ENCODE results near the gene AHNAK2.
A peak's percentile ranks its signal among the peaks of the same experiment; 100 is the strongest.

Gene AHNAK2

GRCh38 chr14:104980611-104981531 is 2.7 kb upstream of the AHNAK2 start:
- TF ChIP-seq CTCF (IDR thresholded peaks at IDR 0.05; ENCODE audit: insufficient read depth, low read length, missing control alignments): no peak
- POLR2A ChIA-PET: no interaction called here
- DNase-seq (ENCODE audit: low read depth, low spot score): no peak
- no peak overlapping the region for H3K4me3 ChIP-seq (ENCODE audit: low read depth, low read length)
- CTCF ChIA-PET: interaction anchor here (1.3 to 2.8 kb wide), 3 partner anchors 40 to 64 kb away, joined by 3 to 12 read pairs (median 3); no protein-coding TSS in a partner anchor

- CTCF ChIA-PET: interaction anchor here (1.3 to 2.3 kb wide), 3 partner anchors 10 to 66 kb away, joined by 4 to 18 read pairs (median 5); no protein-coding TSS in a partner anchor
- no peak overlapping the region for H3K4me3 ChIP-seq (ENCODE audit: low read depth, low read length)
- POLR2A ChIA-PET: no interaction called here
- TF ChIP-seq CTCF (IDR thresholded peaks at IDR 0.05; ENCODE audit: insufficient read depth, low read length, missing control alignments): no peak
- no peak for DNase-seq (ENCODE audit: low read depth, low spot score)
Observed at GRCh38 chr14:104979758-104980610, 1.8 kb upstream of the AHNAK2 start.

GRCh38 chr14:104978746-104979691 is 845 bp upstream of the AHNAK2 start:
- H3K4me3 ChIP-seq (ENCODE audit: low read depth, low read length): peak overlapping the region; percentile 54
- POLR2A ChIA-PET: no interaction called here
- no peak for TF ChIP-seq CTCF (IDR thresholded peaks at IDR 0.05; ENCODE audit: insufficient read depth, low read length, missing control alignments)
- no peak for DNase-seq (ENCODE audit: low read depth, low spot score)
- CTCF ChIA-PET: interaction anchor here (1.3 to 2.3 kb wide), 4 partner anchors 9 to 107 kb away, joined by 3 to 18 read pairs (median 4); no protein-coding TSS in a partner anchor

GRCh38 chr14:104977008-104977680 is 1.0 kb downstream of the AHNAK2 start:
- ChIA-PET POLR2A (no interaction called here), CTCF (interaction anchor here (0.6 to 11.8 kb wide), 18 partner anchors 7 to 111 kb away, joined by 4 to 383 read pairs (median 14); partner anchors contain the start of genes CDCA4 and CLBA1)
- peak overlapping the region; percentile 62 for H3K4me3 ChIP-seq (ENCODE audit: low read depth, low read length)
- TF ChIP-seq CTCF (IDR thresholded peaks at IDR 0.05; ENCODE audit: insufficient read depth, low read length, missing control alignments): no peak
- no peak for DNase-seq (ENCODE audit: low read depth, low spot score)

GRCh38 chr14:104976198-104977007 is 1.8 kb downstream of the AHNAK2 start:
- DNase-seq (ENCODE audit: low read depth, low spot score): no peak
- ChIA-PET POLR2A (no interaction called here), CTCF (interaction anchor here (0.6 to 11.8 kb wide), 33 partner anchors 8 to 208 kb away, joined by 3 to 383 read pairs (median 5); partner anchors contain the start of genes CDCA4 and CLBA1)
- peak; percentile 99 for TF ChIP-seq CTCF (IDR thresholded peaks at IDR 0.05; ENCODE audit: insufficient read depth, low read length, missing control alignments)
- no peak overlapping the region for H3K4me3 ChIP-seq (ENCODE audit: low read depth, low read length)
